HCT116 (cell line): ENCODE results near the gene QKI. TPM values are rescaled to one million over a fixed set of nuclear protein-coding genes. Genes with fewer than 3 reads are reported as not detected.

Source experiments
- ATAC-seq: fragments of 200-7000 bp; cut with Tn5 transposase; 2 replicates; pipeline ENCODE4 v1.9.1; 2020; ENCODE audit warnings: mild to moderate bottlenecking, moderate library complexity
- BruUV-seq: library from RNA; stranded (reverse); fragments of 400-500 nt; replicated peaks from 2 replicates; lab custom pipeline; 2021; lab: Mats Ljungman, UMichigan
- CTCF ChIA-PET: fragments of 300-600 bp; sonication (Branson Sonifier 250); formaldehyde crosslinking; loops from one replicate; lab custom pipeline; 2021; ENCODE audit warnings: antibody characterized with exemption; lab: Charles Lee
- POLR2A ChIA-PET: fragments of 300-600, 350-600 bp; sonication (Branson Sonifier 250); formaldehyde crosslinking; loops from one replicate; lab custom pipeline; 2021; ENCODE audit warnings: antibody characterized with exemption; lab: Charles Lee
- RAD21 ChIA-PET, 2 experiments: fragments of 300-600 bp; sonication (Branson Sonifier 250); formaldehyde crosslinking; loops; one replicate each; lab custom pipeline; 2023; ENCODE audit warnings: low total read pairs in 2 of 2; ENCODE audit not compliant: uncharacterized antibody in 2 of 2, unreplicated experiment in 2 of 2, low non-redundant PET in 1 of 2; lab: Charles Lee
- DNase-seq: peaks from one replicate; pipeline ENCODE4 v3.0.0-alpha.2; 2010; ENCODE audit warnings: low read depth, low spot score
- H2AFZ ChIP-seq: fragments of 200-600 bp; shearing (Covaris generic), sonication (generic); 2 replicates; pipeline ENCODE4 v1.6.1; 2017; ENCODE audit warnings: low read depth, mixed run types, mixed read lengths, antibody characterized with exemption, low read length; ENCODE audit not compliant: poor library complexity, severe bottlenecking
- H3K27ac ChIP-seq: 2 replicates; pipeline ENCODE4 v1.5.1; 2012; ENCODE audit warnings: low read depth, low read length
- H3K27me3 ChIP-seq: fragments of 200-600 bp; sonication (generic); 2 replicates; pipeline ENCODE4 v1.6.1; 2016; ENCODE audit warnings: mixed run types, low read length, mixed read lengths; ENCODE audit not compliant: insufficient read depth
- H3K36me3 ChIP-seq, 2 experiments: fragments of 200-500 bp in 1 of 2; fragments of 200-600 bp in 1 of 2; sonication (Bioruptor generic) in 1 of 2; sonication (generic) in 1 of 2; 2 replicates each; pipeline versions ENCODE4 v1.5.1 to v1.6.1; 2014 to 2016; ENCODE audit warnings: low read length in 2 of 2, inconsistent platforms in 1 of 2, mixed read lengths in 1 of 2, mixed run types in 1 of 2; ENCODE audit not compliant: insufficient read depth in 2 of 2, control insufficient read depth in 1 of 2
- H3K4me1 ChIP-seq, 2 experiments: fragments of 200-600 bp in 1 of 2; sonication (generic) in 1 of 2; 2 replicates each; pipeline versions ENCODE4 v1.5.1 to v1.6.1; 2012 to 2017; ENCODE audit warnings: low read length in 2 of 2, inconsistent platforms in 1 of 2, mild to moderate bottlenecking in 1 of 2, mixed read lengths in 1 of 2, mixed run types in 1 of 2, moderate library complexity in 1 of 2; ENCODE audit not compliant: insufficient read depth in 2 of 2, control insufficient read depth in 1 of 2
- H3K4me2 ChIP-seq: fragments of 200-600 bp; sonication (generic); 2 replicates; pipeline ENCODE4 v1.6.1; 2017; ENCODE audit warnings: mixed run types, low read length, mixed read lengths
- H3K4me3 ChIP-seq, 2 experiments: fragments of 200-600 bp in 1 of 2; sonication (generic) in 1 of 2; replicated peaks in 1 of 2; 2 replicates each; pipeline ENCODE4 v1.5.1; 2011 to 2016; ENCODE audit warnings: low read length in 2 of 2, control low read depth in 1 of 2, low read depth in 1 of 2, mild to moderate bottlenecking in 1 of 2, mixed read lengths in 1 of 2, mixed run types in 1 of 2
- H3K79me2 ChIP-seq: fragments of 200-600 bp; sonication (generic); 2 replicates; pipeline ENCODE4 v1.6.1; 2017; ENCODE audit warnings: mild to moderate bottlenecking, mixed run types, low read length, moderate library complexity, mixed read lengths; ENCODE audit not compliant: insufficient read depth
- H3K9ac ChIP-seq: fragments of 200-600 bp; sonication (generic); 2 replicates; pipeline ENCODE4 v1.6.1; 2016; ENCODE audit warnings: low read length, mixed read lengths
- H3K9me2 ChIP-seq: fragments of 200-600 bp; sonication (generic), shearing (Covaris generic); 2 replicates; pipeline ENCODE4 v1.6.1; 2017; ENCODE audit warnings: mixed run types, mild to moderate bottlenecking, moderate library complexity; ENCODE audit not compliant: insufficient read depth
- H3K9me3 ChIP-seq, 2 experiments: fragments of 200-500 bp in 1 of 2; fragments of 200-600 bp in 1 of 2; sonication (Bioruptor generic) in 1 of 2; sonication (generic) in 1 of 2; 2 replicates each; pipeline ENCODE4 v1.6.1; 2014 to 2017; ENCODE audit warnings: low read length in 2 of 2, mixed read lengths in 2 of 2, inconsistent platforms in 1 of 2, low read depth in 1 of 2, mild to moderate bottlenecking in 1 of 2, mixed run types in 1 of 2, moderate library complexity in 1 of 2; ENCODE audit not compliant: control insufficient read depth in 1 of 2, insufficient read depth in 1 of 2
- H4K20me1 ChIP-seq: fragments of 200-600 bp; sonication (generic), shearing (Covaris generic); 2 replicates; pipeline ENCODE4 v1.6.1; 2017; ENCODE audit warnings: mixed run types, mild to moderate bottlenecking, moderate library complexity; ENCODE audit not compliant: insufficient read depth
- ATF3 ChIP-seq: IDR thresholded peaks from 2 replicates; pipeline ENCODE4 v1.6.1; 2012
- CBX3 ChIP-seq: IDR thresholded peaks from 2 replicates; pipeline ENCODE4 v1.6.1; 2012; ENCODE audit warnings: low read depth
- CEBPB ChIP-seq: IDR thresholded peaks from 2 replicates; pipeline ENCODE4 v1.6.1; 2012; ENCODE audit warnings: low read depth
- ELF1 ChIP-seq: IDR thresholded peaks from 2 replicates; pipeline ENCODE4 v1.6.1; 2012; ENCODE audit warnings: low read depth, borderline replicate concordance
- EZH2phosphoT487 ChIP-seq: fragments of 200-600 bp; IDR thresholded peaks from 2 replicates; pipeline ENCODE4 v1.6.1; 2018; ENCODE audit warnings: antibody characterized with exemption, borderline replicate concordance
- JUND ChIP-seq: IDR thresholded peaks from 2 replicates; pipeline ENCODE4 v1.6.1; 2012
- POLR2AphosphoS5 ChIP-seq: IDR thresholded peaks from 2 replicates; pipeline ENCODE4 v1.6.1; 2011; ENCODE audit warnings: mild to moderate bottlenecking, low read depth, low read length, moderate library complexity
- REST ChIP-seq: IDR thresholded peaks from 2 replicates; pipeline ENCODE4 v1.6.1; 2012; ENCODE audit warnings: low read depth
- SRF ChIP-seq: IDR thresholded peaks from 2 replicates; pipeline ENCODE4 v1.6.1; 2012; ENCODE audit warnings: low read depth
- ZNF274 ChIP-seq: fragments of 200-500 bp; sonication (Bioruptor generic); IDR thresholded peaks from 2 replicates; pipeline ENCODE4 v1.6.1; 2014; ENCODE audit warnings: mild to moderate bottlenecking, low read depth, low read length, inconsistent platforms
- intact Hi-C: fragments of 100-400 bp; cut with micrococcal nuclease; formaldehyde crosslinking; loops from 2 replicates; pipeline ENCODE4 v1.10.0; 2022
- total RNA-seq: library from RNA; stranded (reverse); gene quantifications from one replicate; pipeline ENCODE4 v1.2.1, GENCODE V29; 2021; ENCODE audit not compliant: unreplicated experiment
- TF ChIP-seq, protein P1 (sequence below): IDR thresholded peaks from 2 replicates; pipeline ENCODE4 v1.6.1; 2012

The QKI gene
- total RNA-seq, 1 experiment from 2014 or later = 35.3 TPM

DNA sequence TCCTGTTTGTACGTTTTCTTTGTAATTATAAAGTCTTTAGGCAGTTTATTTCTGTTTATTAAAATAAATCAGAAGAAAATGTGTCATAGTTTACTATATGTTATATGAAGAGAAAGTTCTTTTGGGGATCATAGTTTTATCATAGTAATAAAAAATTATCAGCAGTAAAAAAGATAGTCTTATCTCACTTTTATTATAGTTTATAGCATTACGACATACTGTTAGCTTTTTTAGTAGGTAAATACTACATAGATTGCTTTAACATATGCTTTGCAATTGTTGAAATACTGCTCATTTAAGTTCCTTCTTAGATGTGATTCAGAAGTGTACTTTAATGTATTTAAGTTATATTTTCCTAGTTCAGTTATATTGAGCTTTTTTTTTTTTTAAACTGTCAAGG lies 13.9 kb downstream of the QKI start:
- Histone ChIP-seq H3K27me3 (no peaks in the 10 kb centered on the region), H3K9me3 (no peaks in the 10 kb centered on the region), H3K36me3 (no peaks in the 10 kb centered on the region), H3K4me2 (no peak overlapping the region), H3K79me2 (peaks cover 91% of the 10 kb centered on the region), H3K9me2 (no peaks in the 10 kb centered on the region), H2AFZ (no peak overlapping the region), H3K4me3 (no peak overlapping the region), H4K20me1 (no peaks in the 10 kb centered on the region), H3K4me1 (no peaks in the 10 kb centered on the region), H3K9ac (no peak overlapping the region), H3K27ac (no peak overlapping the region)
- intact Hi-C loops = loop anchor here (5.0 to 10.0 kb wide), 3 partner anchors 126 to 1499 kb away; no protein-coding TSS in a partner anchor
- RAD21 ChIA-PET = no interaction called here
- no peak for DNase-seq
- ATAC-seq = no peak
- TF ChIP-seq, protein P1, sequence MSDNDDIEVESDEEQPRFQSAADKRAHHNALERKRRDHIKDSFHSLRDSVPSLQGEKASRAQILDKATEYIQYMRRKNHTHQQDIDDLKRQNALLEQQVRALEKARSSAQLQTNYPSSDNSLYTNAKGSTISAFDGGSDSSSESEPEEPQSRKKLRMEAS = no peak
- TF ChIP-seq REST (no peak), POLR2AphosphoS5 (no peak), ELF1 (no peak), ZNF274 (no peak), SRF (no peak), CEBPB (no peak), CBX3 (no peak), EZH2phosphoT487 (no peak), ATF3 (no peak), JUND (no peak)
- CTCF ChIA-PET = no interaction called here
- POLR2A ChIA-PET = no interaction called here
- BruUV-seq = no TSS peak
